T1000 (cell line): ENCODE results near the gene WDFY3.

Experiments
- DNase-seq: peaks from one replicate; lab custom pipeline; 2025; ENCODE audit warnings: mixed read lengths; lab: John Stamatoyannopoulos, UW

Gene WDFY3

DNA sequence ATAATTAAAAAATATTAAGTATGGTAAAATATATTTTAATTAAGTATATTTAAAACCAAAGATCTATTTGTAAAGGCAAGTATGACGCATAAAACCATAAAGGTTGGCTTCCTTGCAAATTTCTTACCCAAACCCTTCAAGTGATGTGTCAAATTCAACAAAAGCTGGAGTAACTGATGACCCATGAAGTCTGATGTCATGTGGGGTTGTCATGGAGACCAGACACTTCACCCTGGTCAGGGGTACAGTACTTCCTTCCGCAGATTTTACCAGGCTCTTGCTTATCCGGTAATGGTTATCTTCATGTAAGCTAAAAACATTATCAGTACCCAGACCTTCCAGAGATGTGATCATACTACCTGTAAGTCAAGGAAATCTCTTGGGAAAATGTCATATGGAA is 170.1 kb downstream of the WDFY3 start:
- DNase-seq: no peak

DNA sequence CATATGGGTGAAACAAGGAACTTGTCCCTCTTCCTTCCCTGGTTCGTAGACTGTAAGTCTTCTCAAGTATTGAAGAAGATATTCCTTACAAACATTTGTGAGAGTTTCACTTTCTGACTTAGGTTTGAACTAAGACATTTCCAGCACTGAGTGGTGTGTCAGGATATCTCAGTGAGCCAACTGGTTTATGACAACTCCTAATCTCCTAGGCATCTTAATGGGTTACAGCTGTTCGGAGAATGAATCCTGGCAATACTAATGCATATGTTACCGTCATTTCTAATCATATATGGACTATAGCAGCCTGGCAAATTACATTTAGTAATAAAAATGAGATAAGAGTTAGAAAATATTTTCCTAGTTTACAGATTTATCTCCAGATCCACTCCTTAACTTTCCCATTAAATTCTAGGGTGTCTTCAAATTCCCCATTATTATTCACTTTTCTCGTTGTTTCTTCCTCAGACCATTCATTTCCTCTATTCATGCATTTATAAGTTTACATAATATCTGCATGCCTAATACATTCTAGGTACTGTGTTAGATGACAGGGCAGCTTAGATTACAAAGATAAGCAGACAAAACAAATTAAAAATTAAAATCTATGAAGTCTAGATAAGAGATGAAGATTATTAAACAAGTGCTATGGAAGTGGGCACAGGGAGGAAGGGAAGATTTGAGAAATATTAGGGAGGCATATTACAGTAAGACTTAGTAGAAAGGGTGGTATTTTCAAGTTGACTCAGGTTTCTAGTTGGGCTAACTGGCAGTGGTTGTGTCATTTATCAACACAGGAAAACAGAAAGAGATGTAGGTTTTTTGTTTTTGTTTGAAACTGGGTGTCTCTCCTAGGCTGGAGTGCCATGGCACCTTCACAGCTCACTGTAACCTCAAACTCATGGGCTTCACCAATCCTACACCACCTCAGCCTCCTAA is 173.9 kb downstream of the WDFY3 start:
- no peak for DNase-seq

DNA sequence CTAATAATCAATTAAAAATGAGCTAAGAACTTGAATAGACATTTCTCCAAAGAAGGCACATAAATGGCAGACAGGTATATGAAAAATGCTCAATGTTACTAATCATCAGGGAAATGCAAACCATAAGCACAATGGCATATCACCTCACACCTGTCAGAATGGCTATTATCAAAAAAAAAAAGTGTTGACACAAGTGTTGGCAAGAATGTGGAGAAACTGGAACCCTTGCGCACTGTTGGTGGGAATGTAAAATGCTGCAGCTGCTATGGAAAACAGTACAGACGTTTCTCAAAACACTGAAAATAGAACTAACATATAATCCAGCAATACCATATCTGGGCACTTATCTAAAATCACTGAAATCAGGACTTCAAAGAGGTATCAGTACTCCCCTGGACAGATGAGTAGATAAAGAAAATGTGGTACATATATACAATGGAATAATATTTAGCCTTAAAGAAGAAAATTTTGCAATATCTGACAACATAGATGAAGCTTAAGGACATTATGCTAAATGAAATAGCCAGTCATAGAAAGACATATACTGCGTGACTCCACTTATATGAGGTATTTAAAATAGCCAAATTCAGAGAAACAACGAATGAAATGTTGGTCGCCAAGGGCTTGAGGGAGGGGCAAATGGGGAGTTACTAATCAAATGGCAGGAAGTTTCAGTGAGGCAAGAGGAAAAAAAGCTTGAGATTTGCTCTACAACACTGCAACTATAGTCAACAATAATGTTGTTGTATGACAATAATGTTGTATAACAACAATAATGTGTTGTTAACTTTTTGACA is 175.5 kb downstream of the WDFY3 start:
- no peak for DNase-seq

DNA sequence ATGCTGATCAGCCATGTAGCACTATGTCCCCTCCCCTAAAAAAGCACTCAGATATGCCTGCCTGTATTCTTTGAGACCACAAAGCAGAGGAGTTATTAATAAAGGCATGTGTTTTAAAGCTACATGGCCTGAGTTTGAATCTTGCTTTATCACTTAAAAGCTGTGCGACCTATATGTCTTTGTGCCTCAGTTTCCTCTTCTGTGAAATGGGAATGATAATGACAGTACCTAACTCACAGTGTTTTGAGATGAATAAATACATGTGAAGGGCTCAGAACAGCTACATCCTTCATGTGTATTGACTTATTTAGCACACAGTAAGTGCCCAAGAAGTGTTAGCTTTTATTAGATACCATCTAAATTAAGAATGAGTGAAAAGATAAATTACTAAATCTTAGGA is 180.0 kb downstream of the WDFY3 start:
- DNase-seq: no peak

DNA sequence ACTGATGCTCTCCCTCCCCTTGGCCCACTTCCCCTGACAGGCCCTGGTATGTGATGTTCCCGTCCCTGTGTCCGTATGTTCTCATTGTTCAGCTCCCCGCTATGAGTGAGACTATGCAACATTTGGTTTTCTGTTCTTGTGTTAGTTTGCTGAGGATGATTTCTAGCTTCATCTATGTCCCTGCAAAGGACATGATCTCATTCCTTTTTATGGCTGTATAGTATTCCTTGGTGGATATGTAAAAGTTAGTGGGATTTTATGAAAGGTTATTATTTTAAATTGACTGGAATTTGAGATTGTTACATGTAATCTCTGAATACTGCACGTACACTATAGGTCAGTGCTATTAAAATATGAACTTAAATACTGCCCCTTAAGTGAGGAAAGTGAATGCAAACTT is 184.0 kb downstream of the WDFY3 start:
- no peak for DNase-seq

DNA sequence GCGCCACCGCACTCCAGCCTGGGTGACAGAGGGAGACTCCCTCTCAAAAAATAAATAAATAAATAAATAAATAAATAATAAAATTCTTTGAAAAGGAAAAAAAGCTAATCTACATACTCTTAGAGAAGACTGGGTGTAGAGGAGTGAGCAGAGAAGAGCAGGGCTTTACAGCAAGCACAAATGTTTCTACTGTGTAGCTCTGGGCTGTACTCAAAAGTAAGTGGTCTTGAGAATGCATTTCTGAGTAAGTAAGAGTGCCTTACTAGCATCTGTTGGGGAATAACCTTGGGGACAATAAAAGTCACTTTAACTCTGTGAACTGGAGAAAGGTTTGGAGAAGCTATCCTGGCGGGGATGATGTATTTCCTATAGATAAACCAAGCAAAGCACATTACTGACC is 185.8 kb downstream of the WDFY3 start:
- DNase-seq: no peak

GRCh38 chr4:84778041-84778440 is 188.4 kb downstream of the WDFY3 start:
- DNase-seq: no peak

- no peak for DNase-seq
Measured at GRCh38 chr4:84767168-84767567, 199.3 kb downstream of the WDFY3 start.

- DNase-seq: no peak
Measured at GRCh38 chr4:84753321-84753972, 213.0 kb downstream of the WDFY3 start.

DNA sequence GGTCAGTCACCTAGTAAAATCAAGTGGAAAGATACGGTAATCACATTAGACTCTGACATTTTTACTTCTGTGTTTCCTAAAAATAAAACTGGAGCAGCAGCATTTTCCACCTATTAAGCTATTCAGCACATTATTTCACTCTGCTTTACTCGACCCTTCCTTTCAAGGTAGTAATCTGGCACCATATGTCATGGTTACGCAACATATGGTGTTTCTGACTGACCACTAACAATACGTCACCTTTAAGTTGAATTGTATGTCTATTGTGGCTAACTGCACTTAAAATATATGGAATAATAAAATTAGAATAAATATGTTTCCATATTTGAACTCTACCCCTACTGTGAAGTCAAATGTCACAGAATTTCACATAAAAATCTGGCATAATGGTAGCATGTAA is 214.8 kb downstream of the WDFY3 start:
- no peak for DNase-seq

- no peak for DNase-seq
Measured at GRCh38 chr4:84750960-84751283, 215.6 kb downstream of the WDFY3 start.

- DNase-seq: no peak
Measured at GRCh38 chr4:84750260-84750959, 216.1 kb downstream of the WDFY3 start.

GRCh38 chr4:84740057-84740456 is 226.4 kb downstream of the WDFY3 start:
- DNase-seq: no peak

- no peak for DNase-seq
Measured at GRCh38 chr4:84738622-84739021, 227.9 kb downstream of the WDFY3 start.

GRCh38 chr4:84737656-84738055 is 228.8 kb downstream of the WDFY3 start:
- DNase-seq: no peak

- DNase-seq: no peak
Measured at GRCh38 chr4:84734037-84734436, 232.5 kb downstream of the WDFY3 start.

- no peak for DNase-seq
Measured at GRCh38 chr4:84733343-84734033, 233.0 kb downstream of the WDFY3 start.

DNA sequence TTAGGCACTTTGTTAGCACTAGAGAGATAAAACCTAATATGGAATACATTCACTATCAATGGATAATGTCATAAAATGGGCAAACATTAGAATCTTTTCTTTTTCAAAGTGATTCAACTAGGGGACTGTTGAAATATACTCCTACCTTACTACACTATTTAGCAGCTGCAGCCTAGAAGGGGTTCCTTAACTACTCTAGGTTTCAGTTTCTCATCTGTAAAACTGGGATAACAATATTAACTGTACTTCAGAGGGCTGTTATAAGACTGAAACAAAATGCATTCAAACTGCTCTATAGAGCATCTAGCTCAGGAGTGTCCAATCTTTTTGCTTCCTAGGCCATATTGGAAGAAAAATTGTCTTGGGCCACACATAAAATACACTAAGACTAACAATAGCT is 236.1 kb downstream of the WDFY3 start:
- DNase-seq: no peak

GRCh38 chr4:84727491-84727890 is 239.0 kb downstream of the WDFY3 start:
- no peak for DNase-seq

DNA sequence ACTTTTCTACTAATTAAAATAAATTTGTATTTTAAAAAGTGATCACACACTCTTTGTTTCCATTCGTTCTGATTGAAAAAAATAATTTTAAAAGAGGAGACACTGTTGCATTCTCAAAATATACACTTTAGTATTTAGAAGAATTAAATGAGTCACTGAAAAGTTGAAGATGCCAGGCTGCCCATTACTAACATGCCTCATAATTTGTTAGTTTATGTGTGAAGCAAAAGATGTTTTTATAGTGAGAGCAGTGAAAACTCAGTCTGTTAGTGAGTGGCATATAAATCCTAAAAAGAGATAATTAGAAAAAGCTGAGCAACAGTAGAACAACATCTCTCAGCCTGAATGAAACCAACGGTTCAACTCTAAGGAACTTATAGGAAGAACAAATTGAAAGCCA is 240.1 kb downstream of the WDFY3 start:
- DNase-seq: no peak

DNA sequence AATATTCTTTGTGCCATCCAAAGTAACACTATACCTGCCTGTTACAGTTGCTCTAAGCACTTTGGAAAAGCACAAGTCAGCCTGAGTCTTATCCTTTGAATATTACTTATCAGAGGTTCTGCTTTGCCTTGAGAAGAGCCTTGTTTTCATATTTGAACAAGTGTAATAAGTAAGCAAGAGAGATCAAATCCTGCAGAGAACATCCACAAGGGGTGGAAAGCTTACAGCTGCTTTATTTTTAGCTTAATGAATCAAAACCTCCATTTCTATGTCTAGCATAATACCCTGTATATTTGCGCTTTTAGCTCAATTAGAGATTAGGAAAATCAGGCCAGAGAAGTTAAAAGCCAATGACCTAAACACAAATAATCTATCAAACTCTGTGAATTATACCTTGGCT is 243.8 kb downstream of the WDFY3 start:
- DNase-seq: no peak

GRCh38 chr4:84719115-84719514 is 247.4 kb downstream of the WDFY3 start:
- no peak for DNase-seq
